OCI-LY7 (cell line): Measurements from ENCODE around the gene LCE1D. TPM values are rescaled to one million over a fixed set of nuclear protein-coding genes. Genes with fewer than 3 reads are reported as not detected.

Experiments
- BruUV-seq: library from RNA; stranded (reverse); fragments of 400-500 nt; replicated peaks from 2 replicates; lab custom pipeline; 2021; lab: Mats Ljungman, UMichigan
- CTCF ChIA-PET: fragments of 300-600 bp; sonication (Branson Sonifier 250); formaldehyde crosslinking; loops from one replicate; lab custom pipeline; 2022; ENCODE audit warnings: antibody characterized with exemption; ENCODE audit not compliant: unreplicated experiment; lab: Charles Lee
- POLR2A ChIA-PET: fragments of 300-600 bp; sonication (Branson Sonifier 250); formaldehyde crosslinking; loops from one replicate; lab custom pipeline; 2022; ENCODE audit warnings: antibody characterized with exemption; lab: Charles Lee
- DNase-seq: peaks from one replicate; pipeline ENCODE4 v3.0.0-alpha.2; 2015; ENCODE audit warnings: low spot score
- H2AFZ ChIP-seq: fragments of 200-600 bp; sonication (generic), shearing (Covaris generic); 2 replicates; pipeline ENCODE4 v1.6.1; 2014; ENCODE audit warnings: mild to moderate bottlenecking, antibody characterized with exemption, low read length, moderate library complexity
- H3K27ac ChIP-seq: fragments of 200-600 bp; sonication (generic); 2 replicates; pipeline ENCODE4 v1.5.1; 2014; ENCODE audit warnings: mixed run types, low read depth, mild to moderate bottlenecking, moderate library complexity, low read length, inconsistent platforms; ENCODE audit not compliant: poor library complexity, severe bottlenecking
- H3K36me3 ChIP-seq: fragments of 200-600 bp; sonication (generic); 2 replicates; pipeline ENCODE4 v1.6.1; 2014; ENCODE audit warnings: mild to moderate bottlenecking, antibody characterized with exemption, low read length, moderate library complexity, mixed read lengths; ENCODE audit not compliant: insufficient read depth
- H3K4me1 ChIP-seq: fragments of 200-600 bp; sonication (generic); 2 replicates; pipeline ENCODE4 v1.5.1; 2014; ENCODE audit warnings: mild to moderate bottlenecking, low read length; ENCODE audit not compliant: insufficient read depth, poor library complexity, severe bottlenecking
- H3K4me2 ChIP-seq: fragments of 200-600 bp; sonication (generic); 2 replicates; pipeline ENCODE4 v1.6.1; 2014; ENCODE audit warnings: mild to moderate bottlenecking, low read length
- H3K4me3 ChIP-seq: fragments of 200-600 bp; sonication (generic); 2 replicates; pipeline ENCODE4 v1.5.1; 2014; ENCODE audit warnings: mild to moderate bottlenecking, low read depth, low read length; ENCODE audit not compliant: poor library complexity, severe bottlenecking
- H3K79me2 ChIP-seq: fragments of 200-600 bp; sonication (generic); 2 replicates; pipeline ENCODE4 v1.6.1; 2016; ENCODE audit warnings: low read depth, mild to moderate bottlenecking, low read length, moderate library complexity, mixed read lengths; ENCODE audit not compliant: insufficient read depth
- H3K9me2 ChIP-seq: fragments of 200-600 bp; sonication (generic); 2 replicates; pipeline ENCODE4 v1.6.1; 2016; ENCODE audit warnings: mild to moderate bottlenecking, low read length, mixed read lengths; ENCODE audit not compliant: insufficient read depth
- H3K9me3 ChIP-seq: fragments of 200-600 bp; sonication (generic); 2 replicates; pipeline ENCODE4 v1.6.1; 2014; ENCODE audit warnings: mild to moderate bottlenecking, mixed run types, low read length, mixed read lengths
- H4K20me1 ChIP-seq: fragments of 200-600 bp; sonication (generic); 2 replicates; pipeline ENCODE4 v1.6.1; 2014; ENCODE audit warnings: mild to moderate bottlenecking, antibody characterized with exemption, low read length, moderate library complexity, mixed read lengths; ENCODE audit not compliant: insufficient read depth
- EZH2phosphoT487 ChIP-seq: fragments of 200-600 bp; sonication (generic); IDR thresholded peaks from 2 replicates; pipeline ENCODE4 v1.6.1; 2018; ENCODE audit warnings: low read depth, borderline replicate concordance, mild to moderate bottlenecking, mixed run types, antibody characterized with exemption, low read length, moderate library complexity, mixed read lengths
- intact Hi-C: fragments of 100-400 bp; cut with micrococcal nuclease; formaldehyde crosslinking; loops from one replicate; pipeline ENCODE4 v1.10.0; 2022; ENCODE audit not compliant: unreplicated experiment
- total RNA-seq, 2 experiments: library from RNA; depleted of rRNA in 1 of 2; stranded (reverse); fragments of >200 nt in 1 of 2; shearing (Covaris generic) in 1 of 2; gene quantifications; 2 replicates each; pipeline ENCODE4 v1.2.3, GENCODE V29; 2014 to 2022
- TF ChIP-seq, protein P1 (sequence below): fragments of 200-600 bp; sonication (generic); conservative IDR thresholded peaks from 2 replicates; pipeline ENCODE4 v1.5.1; 2014; ENCODE audit warnings: mild to moderate bottlenecking, antibody characterized with exemption, low read length, moderate library complexity, mixed read lengths

The LCE1D gene
- total RNA-seq, 2 experiments from 2014 or later = not detected

DNA sequence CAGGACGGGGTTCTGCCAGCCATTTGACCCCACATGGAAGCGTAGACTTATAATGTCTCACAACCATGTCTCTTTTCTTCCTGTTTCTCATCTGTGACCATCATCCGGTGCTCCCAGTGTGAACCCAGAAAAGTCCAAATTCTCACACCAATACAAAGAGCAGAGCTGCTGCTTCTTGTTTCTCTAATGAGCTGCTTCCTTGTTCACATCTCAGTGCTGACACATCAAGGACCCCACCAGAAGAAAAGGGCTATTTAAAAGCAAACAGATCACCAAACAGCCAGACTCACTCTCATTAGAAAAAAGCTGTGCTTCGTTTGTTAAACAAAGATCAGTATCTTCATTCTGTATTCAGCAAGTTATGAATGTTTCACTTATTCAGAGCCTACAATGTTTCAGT, 835 bp upstream of the LCE1D start:
- BruUV-seq = no TSS peak
- Histone ChIP-seq H4K20me1 (no peaks in the 10 kb centered on the region), H3K9me3 (no peaks in the 10 kb centered on the region), H3K9me2 (no peaks in the 10 kb centered on the region), H3K79me2 (no peaks in the 10 kb centered on the region), H2AFZ (no peak overlapping the region), H3K4me1 (no peaks in the 10 kb centered on the region), H3K4me2 (no peak overlapping the region), H3K36me3 (no peaks in the 10 kb centered on the region), H3K27ac (no peak overlapping the region), H3K4me3 (no peak overlapping the region)
- DNase-seq = no peak
- CTCF ChIA-PET = no interaction called here
- POLR2A ChIA-PET = no interaction called here
- TF ChIP-seq, protein P1, sequence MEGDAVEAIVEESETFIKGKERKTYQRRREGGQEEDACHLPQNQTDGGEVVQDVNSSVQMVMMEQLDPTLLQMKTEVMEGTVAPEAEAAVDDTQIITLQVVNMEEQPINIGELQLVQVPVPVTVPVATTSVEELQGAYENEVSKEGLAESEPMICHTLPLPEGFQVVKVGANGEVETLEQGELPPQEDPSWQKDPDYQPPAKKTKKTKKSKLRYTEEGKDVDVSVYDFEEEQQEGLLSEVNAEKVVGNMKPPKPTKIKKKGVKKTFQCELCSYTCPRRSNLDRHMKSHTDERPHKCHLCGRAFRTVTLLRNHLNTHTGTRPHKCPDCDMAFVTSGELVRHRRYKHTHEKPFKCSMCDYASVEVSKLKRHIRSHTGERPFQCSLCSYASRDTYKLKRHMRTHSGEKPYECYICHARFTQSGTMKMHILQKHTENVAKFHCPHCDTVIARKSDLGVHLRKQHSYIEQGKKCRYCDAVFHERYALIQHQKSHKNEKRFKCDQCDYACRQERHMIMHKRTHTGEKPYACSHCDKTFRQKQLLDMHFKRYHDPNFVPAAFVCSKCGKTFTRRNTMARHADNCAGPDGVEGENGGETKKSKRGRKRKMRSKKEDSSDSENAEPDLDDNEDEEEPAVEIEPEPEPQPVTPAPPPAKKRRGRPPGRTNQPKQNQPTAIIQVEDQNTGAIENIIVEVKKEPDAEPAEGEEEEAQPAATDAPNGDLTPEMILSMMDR = no peak
- TF ChIP-seq EZH2phosphoT487 = no peak
- intact Hi-C loops = no loop called here

DNA sequence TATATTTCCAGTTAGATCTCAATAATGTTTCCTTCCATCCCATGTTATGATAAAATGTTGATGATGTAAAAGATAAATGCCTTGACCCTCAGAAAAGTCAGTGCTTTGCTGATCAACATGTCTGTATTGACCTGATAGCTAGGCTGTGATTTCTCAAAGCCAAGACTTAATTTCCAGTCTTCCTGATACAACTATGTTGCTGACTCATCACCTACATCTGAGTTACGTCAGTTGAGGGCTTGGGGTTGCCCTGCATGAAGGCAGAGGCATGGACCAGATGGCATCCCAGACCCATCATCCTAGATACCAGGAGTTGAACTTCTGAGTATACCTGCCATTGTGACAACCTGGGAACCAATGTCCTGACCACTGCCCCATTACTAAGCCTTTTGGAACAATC, 4.8 kb downstream of the LCE1D start:
- Histone ChIP-seq H3K36me3 (no peaks in the 10 kb centered on the region), H3K4me2 (no peak overlapping the region), H2AFZ (no peak overlapping the region), H3K79me2 (no peaks in the 10 kb centered on the region), H4K20me1 (no peaks in the 10 kb centered on the region), H3K9me3 (no peaks in the 10 kb centered on the region), H3K4me1 (no peaks in the 10 kb centered on the region), H3K4me3 (no peak overlapping the region), H3K9me2 (no peaks in the 10 kb centered on the region), H3K27ac (no peak overlapping the region)
- POLR2A ChIA-PET = interaction anchor here (0.9 to 1.3 kb wide), 2 partner anchors 15 to 18 kb away, joined by 3 read pairs; no protein-coding TSS in a partner anchor
- no peak for DNase-seq
- no peak for TF ChIP-seq EZH2phosphoT487
- TF ChIP-seq, protein P1 = no peak
- no TSS peak for BruUV-seq
- intact Hi-C loops = no loop called here
- CTCF ChIA-PET = no interaction called here

DNA sequence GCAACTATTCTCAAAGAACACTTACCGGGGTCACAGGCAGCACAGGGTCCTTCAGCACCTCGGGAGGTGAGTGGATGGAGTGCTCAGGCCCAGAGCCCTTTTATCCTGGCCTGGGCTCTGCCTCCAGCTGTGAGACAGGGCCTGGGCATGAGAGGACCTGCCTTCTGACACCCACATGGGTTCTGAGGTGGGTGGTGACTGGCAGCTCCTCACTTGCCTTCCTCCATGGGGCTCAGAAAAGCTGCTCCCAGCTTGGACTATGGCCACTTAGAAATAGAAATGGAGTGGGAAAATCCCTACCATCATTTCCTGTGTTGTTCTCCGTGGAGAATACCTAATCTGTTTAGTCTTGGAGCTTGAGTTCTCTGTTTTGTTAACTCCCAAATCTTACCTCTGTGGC, 10.1 kb downstream of the LCE1D start, which contains the start of gene LCE1C:
TSS of gene LCE1C (minus strand) at position 76 of the 400 bp plus-strand sequence. CDS start 1,173 bp downstream, outside the sequence.
- Histone ChIP-seq H4K20me1 (no peaks in the 10 kb centered on the region), H3K36me3 (no peaks in the 10 kb centered on the region), H3K27ac (no peak within 1 kb of the TSS), H3K4me3 (no peak within 1 kb of the TSS), H3K79me2 (no peaks in the 10 kb centered on the region), H2AFZ (no peak within 1 kb of the TSS), H3K9me3 (no peaks in the 10 kb centered on the region), H3K9me2 (no peaks in the 10 kb centered on the region), H3K4me1 (no peaks in the 10 kb centered on the region), H3K4me2 (no peak within 1 kb of the TSS)
- ChIA-PET POLR2A (no interaction called here), CTCF (no interaction called here)
- BruUV-seq = no TSS peak
- TF ChIP-seq, protein P1 = no peak
- no peak for TF ChIP-seq EZH2phosphoT487
- intact Hi-C loops = no loop called here
- no peak for DNase-seq
